GM21528 (cell line): ENCODE results near the gene ASMTL.
"Not testable (repeated sequence)": the region's sequence is repeated elsewhere in the genome, so short reads cannot be mapped to it uniquely, and the experiment has no call there.

ENCODE experiments used
- ATAC-seq: cut with Tn5 transposase; IDR thresholded peaks from one replicate; pipeline ENCODE4 v1.9.1; 2021; ENCODE audit warnings: mild to moderate bottlenecking, moderate library complexity; ENCODE audit not compliant: unreplicated experiment, low FRiP score

The ASMTL gene

DNA sequence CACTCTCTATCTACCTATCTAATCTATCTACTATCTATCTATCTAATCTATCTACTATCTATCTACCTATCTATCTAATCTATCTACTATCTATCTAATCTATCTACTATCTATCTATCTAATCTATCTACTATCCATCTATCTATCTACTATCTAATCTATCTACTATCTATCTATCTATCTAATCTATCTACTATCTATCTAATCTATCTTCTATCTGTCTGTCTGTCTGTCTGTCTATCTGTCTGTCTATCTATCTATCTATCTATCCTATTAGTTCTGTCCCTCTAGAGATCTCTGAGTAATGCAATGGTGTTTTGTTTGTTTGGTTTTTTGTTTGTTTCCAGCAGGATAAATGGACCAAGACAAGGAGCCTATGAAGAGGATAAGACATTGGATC lies 9.4 kb upstream of the ASMTL start:
- no peak for ATAC-seq

DNA sequence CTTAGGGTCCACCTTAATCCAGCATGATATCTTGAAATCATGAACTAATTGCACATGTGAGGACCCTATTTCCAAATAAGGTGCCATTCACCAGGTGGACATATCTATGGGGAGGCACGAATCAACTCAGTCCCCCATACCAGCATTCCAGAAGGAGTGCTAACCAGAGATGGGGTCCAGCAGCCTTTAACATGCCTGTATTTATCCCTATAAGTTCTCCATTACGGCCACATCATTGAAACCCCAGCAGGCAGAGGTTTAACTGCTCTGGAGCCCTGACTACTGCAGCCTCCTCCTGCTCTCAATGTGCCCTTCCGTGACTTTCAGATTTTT lies 3.2 kb upstream of the ASMTL start:
- ATAC-seq: no peak

DNA sequence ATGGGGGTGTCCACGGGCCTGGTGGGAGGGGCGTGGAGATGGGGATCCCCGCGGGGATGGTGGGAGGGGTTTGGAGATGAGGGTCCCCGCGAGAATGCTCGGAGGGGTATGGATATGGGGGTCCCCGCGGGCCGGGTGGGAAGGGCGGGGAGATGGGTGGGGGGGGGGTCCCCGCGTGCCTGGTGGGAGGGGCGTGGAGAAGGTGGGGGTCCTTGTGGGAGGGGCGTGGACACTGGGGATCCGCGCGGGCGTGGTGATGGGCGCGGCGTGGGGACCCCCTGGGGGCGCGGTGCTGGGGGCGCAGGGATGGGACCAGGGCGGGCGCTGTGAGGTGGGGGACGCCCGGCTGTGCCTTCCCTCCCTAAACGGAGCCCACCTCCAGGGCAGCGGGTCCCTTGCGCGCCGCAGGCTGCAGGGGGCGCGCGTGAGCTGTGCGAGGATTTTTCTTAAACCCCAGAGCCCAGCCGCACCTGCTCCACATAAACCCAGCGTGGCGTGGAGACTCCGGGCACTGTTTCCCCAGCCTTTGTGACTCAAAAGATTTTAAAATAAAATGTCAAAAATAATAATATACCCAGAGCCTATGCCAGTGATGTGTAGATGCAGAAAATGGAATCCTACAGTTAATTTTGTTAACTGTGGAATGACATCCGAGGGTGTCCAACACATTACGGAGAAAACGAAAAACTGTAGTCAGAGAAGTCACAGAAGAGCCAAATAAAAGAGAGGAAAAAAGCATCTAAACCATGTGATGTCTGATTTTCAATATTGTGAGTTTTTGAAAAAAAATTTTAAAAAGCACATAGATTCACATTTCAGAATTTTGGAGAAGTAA lies 1.5 kb upstream of the ASMTL start:
- ATAC-seq: peak; percentile 37

DNA sequence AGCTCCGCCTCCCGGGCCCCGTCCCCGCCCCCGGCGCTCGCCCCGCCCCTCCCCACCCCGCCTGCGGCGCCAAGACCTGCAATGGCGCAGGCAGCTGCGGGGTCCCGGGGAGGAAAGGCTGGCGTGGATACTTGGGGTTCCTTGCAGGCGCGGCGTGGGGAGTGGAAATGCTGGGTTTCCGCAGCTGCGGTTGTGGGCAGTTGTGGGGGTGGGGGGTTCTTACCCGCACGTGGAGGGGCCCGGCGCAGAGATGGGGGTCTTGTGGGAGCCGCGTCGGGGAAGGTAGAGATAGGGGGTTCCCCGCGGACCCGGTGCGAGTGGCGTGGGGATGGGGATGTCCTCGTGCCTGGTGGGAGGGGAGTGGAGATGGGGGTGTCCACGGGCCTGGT lies 680 bp upstream of the ASMTL start:
- peak; percentile 8 for ATAC-seq

DNA sequence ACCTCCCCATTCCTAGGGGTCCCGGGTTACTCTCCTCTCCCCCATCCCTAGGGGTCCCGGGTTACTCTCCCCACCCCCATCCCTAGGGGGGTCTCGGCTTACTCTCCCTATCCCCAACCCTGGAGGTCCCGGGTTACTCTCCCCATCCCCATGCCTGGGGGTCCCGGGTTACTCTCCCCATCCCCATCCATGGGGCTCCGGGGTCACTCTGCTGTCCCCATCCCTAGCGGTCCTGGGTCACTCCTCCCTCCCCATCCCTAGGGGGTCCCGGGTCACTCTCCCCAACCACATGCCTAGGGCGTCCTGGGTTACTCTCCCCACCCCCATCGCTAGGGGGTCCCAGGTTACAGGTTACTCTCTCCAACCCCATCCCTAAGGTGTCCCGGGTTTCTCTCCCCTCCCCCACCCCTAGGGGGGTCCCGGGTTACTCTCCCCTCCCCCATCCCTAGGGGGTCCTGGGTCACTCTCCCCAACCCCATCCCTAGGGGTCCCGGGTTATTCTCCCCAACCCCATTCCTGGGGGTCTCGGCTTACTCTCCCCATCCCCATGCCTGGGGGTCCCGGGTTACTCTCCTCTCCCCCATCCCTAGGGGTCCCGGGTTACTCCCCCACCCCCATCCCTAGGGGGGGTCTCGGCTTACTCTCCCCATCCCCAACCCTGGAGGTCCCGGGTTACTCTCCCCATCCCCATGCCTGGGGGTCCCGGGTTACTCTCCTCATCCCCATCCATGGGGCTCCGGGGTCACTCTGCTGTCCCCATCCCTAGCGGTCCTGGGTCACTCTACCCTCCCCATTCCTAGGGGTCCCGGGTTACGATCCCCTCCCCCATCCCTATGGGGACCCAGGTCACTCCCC lies 821 bp downstream of the ASMTL start:
- no peak for ATAC-seq

DNA sequence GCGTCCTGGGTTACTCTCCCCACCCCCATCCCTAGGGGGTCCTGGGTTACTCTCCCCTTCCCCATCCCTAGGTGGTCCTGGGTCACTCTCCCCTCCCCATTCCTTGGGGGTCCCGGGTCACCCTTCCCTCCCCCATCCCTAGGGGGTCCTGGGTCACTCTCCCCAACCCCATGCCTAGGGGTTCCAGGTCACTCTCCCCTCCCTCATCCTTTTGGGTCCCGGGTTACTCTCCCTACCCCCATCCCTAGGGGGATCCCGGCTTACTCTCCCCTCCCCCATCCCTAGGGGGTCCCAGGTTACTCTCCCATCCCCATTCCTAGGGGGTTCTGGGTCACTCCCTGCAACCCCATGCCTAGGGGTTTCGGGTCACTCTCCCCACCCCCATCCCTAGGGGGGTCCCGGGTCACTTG lies 1.5 kb downstream of the ASMTL start:
- ATAC-seq: no peak

DNA sequence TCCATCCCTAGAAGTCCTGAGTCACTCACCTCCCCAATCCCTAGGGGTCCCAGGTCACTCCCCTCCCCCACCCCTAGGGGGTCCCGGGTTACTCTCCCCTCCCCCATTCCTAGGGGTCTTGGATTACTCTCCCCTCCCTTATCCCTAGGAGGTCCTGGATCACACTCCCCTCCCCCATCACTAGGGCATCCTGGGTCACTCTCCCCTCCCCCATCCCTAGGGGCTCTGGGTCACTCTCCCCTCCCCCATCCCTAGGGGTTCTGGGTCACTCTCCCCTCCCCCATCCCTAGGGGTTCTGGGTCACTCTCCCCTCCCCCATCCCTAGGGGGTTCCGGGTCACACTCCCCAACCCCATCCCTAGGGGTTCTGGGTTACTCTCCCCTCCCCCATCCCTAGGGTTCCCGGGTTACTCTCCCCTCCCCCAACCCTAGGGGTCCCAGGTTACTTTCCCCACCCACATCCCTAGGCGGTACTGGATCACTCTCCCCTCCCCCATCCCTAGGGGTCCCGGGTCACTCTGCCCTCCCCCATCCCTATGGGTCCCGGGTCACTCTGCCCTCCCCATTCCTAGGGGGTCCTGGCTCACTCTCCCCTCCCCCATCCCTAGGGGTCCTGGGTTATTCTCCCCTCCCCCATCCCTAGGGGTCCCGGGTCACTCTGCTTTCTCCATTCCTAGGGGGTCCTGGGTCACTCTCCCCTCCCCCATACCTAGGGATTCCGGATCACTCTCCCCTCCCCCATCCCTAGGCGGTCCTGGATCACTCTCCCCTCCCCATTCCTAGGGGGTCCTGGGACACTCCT lies 2.1 kb downstream of the ASMTL start:
- no peak for ATAC-seq

DNA sequence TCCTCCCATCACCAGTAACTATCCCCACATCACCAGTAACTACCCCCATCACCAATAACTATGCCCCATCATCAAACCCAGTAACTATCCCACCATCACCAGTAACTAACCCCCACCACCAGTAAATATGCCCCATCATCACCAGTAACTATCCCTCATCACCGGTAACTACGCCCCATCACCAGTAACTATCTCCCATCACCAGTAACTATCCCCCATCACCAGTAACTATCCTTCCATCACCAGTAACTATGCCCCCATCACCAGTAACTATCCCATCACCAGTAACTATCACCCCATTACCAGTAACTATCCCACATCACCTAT lies 2.9 kb downstream of the ASMTL start:
- no peak for ATAC-seq

DNA sequence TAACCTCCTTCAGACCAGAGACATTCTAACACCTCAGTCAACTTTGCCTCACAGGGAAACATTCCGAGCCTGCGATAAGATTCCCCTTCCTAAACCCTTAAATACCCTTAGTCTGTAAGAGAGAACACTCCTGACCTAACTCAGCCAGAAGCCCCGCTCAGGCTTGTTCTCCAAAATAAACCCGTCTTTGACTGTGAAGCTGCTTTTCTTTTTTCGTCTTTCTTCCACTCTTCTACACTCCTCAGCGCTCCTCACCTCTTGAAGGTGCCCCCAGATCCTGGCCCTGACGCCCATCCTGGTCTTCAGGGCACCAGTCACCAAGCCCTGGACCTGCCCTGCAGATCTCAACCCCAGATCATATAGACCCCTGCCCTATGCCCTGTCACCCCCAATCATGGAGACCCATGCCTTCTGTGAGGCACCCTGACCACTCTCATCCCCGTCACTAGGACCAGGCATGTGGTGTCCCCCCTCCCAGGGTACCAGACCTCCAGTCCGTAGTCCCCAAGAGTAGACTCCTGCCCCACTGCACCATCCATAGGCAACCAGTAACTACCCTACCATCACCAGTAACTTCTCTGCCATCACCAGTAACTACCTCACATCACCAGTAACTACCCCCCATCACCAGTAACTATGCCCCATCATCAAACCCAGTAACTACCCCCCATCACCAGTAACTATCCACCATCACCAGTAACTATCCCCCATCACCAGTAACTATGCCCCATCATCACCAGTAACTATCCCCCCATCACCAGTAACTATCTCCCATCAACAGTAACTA lies 3.5 kb downstream of the ASMTL start:
- ATAC-seq: no peak

DNA sequence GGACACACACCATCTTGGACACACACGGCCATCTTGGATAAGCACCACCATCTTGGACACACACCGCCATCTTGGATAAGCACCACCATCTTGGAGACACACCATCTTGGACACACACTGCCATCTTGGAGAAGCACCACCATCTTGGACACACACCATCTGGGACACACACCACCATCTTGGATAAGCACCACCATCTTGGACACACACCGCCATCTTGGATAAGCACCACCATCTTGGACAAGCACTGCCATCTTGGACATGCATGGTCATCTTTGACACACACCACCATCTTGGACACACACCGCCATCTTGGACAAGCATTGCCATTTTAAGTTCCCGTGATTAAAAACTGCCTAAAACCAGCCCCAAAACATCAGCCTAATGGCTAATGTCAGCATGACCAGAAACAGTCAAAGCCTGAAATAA lies 4.1 kb downstream of the ASMTL start:
- ATAC-seq: not testable (repeated sequence)

DNA sequence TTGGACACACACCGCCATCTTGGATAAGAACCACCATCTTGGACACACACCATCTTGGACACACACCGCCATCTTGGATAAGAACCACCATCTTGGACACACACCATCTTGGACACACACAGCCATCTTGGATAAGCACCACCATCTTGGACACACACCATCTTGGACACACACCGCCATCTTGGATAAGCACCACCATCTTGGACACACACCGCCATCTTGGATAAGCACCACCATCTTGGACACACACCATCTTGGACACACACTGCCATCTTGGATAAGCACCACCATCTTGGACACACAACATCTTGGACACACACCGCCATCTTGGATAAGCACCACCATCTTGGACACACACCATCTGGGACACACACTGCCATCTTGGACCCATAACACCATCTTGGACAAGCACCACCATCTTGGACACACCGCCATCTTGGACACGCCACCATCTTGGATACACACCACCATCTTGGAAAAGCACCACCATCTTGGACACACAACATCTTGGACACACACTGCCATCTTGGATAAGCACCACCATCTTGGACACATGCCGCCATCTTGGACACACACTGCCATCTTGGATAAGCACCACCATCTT lies 4.6 kb downstream of the ASMTL start:
- not testable (repeated sequence) for ATAC-seq

DNA sequence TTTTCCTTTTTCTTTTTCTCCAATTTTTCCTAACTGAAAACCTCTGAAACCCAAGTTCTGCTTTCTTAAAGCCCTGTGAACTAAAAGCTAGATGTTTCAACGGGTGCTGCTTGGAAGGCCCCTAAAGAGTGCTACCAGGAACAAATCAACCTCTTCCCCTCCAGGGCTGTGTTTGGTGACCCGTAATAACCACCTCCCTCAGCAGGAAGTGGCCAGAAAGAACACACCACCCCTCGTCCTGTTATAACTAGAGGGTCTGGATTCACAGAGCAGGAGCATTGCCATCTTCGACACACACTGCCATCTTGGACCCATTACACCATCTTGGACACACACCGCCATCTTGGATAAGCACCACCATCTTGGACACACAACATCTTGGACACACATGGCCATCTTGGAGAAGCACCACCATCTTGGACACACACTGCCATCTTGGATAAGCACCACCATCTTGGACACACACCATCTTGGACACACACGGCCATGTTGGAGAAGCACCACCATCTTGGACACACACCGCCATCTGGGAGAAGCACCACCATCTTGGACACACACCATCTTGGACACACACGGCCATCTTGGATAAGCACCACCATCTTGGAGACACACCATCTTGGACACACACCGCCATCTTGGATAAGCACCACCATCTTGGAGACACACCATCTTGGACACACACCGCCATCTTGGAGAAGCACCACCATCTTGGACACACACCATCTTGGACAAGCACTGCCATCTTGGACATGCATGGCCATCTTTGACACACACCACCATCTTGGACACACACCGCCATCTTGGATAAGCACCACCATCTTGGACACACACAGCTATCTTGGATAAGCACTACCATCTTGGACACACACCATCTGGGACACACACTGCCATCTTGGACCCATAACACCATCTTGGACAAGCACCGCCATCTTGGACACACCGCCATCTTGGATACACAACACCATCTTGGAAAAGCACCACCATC lies 5.4 kb downstream of the ASMTL start:
- not testable (repeated sequence) for ATAC-seq

DNA sequence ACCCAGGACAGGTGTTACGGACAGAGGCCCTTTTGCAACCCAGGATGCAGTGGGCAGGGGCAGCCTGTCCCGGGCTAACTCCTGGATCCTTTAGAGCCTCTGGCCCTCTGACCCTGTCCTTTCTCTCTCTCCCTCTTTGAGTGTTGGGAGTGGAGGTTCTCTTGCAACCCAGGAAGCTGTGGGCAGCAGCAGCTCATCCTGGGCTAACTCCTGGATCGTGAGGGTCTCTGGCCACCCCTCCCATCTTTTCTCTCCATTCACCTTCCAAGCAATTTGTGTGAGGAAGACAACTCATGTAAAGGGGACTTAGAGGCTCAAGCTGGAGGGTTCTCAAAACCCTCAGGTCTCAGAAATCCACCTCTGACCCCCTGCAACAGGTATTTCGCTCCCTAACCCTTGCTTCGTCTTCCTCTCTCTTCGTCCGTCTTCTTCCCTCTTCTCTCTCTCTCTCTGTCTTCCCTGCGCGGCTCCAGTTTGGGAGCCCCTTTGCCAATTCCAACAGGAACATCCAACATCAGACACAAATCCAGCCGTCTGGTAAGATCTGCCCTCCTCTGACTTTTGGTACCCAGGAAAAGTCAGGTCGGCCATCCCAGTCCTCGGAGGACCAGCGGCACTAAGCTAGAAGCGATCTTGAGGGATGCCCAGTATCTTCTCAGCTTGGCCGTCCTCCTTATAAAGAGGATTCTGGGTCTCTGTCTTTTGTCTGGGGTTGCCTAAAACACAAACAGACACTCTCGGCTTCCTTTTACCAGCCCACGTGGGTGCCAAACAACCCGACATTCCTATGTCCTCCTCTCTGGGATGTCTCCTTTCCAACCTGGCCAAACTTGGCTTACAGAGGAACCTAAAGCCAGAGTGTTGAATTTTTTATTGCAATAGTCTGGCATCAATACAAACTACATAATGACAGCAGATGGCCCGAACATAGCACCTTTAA lies 7.9 kb downstream of the ASMTL start:
- no peak for ATAC-seq

DNA sequence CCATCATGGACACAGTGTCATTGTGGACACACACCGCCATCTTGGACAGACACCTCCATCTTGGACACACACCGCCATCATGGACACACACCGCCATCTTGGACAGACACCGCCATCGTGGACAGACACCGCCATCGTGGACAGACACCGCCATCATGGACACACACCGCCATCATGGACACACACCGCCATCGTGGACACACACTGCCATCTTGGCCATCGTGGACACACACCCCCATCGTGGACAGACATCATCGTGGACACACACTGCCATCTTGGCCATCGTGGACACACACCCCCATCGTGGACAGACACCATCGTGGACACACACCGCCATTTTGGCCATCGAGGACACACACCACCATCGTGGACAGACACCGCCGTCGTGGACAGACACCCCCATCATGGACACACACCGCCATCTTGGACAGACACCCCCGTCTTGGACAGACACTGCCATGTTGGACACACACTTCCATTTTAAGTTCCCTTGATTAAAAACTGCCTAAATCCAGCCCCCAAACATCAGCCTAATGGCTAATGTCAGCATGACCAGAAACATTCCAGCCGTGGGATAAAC lies 9.1 kb downstream of the ASMTL start:
- ATAC-seq: no peak

DNA sequence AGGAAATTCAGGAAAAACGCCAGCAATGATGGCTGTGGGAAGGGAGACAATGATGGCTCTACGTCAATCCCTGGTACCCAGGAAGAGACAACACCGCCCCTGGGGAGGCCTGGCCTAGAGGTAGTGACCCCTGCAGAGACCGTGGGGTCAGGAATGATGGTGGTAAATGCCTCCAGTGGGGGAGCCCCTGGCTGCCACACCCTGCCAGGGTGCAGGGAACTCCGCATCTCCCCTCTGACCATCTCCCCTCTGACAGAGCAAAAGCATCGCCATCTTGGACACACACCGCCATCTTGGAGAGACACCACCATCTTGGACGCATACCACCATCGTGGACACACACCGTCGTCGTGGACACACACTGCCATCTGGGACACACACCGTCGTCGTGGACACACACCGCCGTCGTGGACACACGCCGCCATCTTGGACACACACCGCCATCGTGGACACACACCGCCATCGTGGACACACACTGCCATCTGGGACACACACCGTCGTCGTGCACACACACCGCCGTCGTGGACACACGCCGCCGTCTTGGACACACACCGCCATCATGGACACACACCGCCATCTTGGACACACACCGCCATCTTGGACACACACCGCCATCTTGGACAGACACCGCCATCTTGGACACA lies 9.9 kb downstream of the ASMTL start:
- no peak for ATAC-seq

DNA sequence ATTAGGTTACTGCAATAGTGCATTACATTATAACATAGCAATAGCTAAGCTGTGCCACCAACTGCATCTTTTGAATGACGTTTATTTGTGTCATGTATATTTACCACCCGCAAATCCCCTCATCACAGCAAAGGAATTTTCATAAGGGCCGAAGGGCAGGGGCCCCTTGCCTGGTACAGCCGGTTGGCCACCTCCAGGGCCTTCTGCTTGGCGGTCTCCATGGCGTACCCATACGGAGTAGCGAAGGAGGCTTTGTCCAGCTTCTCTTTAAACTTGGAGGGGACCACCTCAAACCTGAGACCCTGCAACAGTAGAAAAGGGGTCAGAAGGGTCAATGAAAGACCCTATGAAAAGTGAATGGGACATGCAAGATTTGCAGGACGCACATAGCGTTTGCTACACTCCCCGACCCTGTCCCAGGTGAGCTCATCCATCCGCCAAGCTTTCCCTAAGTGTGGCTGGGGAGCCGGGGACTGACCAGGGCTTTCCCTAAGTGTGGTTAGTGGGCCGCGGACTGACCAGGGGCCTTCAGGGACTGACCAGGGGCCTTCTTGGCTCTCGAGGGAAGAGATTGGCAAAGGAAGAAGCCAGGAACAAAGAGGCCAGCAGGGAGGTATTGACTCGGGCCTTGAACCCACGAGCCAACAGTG lies 10.6 kb downstream of the ASMTL start:
- ATAC-seq: no peak
